Astrocyte (in vitro differentiated cells and primary cell): ENCODE data around the gene RANBP17.

Experiments used
- CTCF ChIP-seq: IDR thresholded peaks from 2 replicates; pipeline ENCODE4 v1.5.1; 2011; ENCODE audit warnings: low read depth, mild to moderate bottlenecking, inconsistent platforms, low read length, moderate library complexity; ENCODE audit not compliant: insufficient read depth
- EZH2 ChIP-seq: IDR thresholded peaks from 2 replicates; pipeline ENCODE4 v1.6.1; 2012; ENCODE audit warnings: mild to moderate bottlenecking, low read length, inconsistent platforms; ENCODE audit not compliant: insufficient read depth

- no peak for TF ChIP-seq EZH2
- no peak for TF ChIP-seq CTCF
These were observed 475.4 kb downstream of the RANBP17 start for GRCh38 chr5:171337210-171337569.
